ENCODE measurements around the gene HOXD10.

HOXD10 gene

GRCh38 chr2:176105078-176105729, 11.4 kb upstream of the HOXD10 start:
- TF ChIP-seq CTCF (IDR thresholded peaks at IDR 0.05; ENCODE audit: low read depth, low read length) (no peak), EZH2phosphoT487 (IDR thresholded peaks at IDR 0.05; ENCODE audit: low read depth) (no peak)
- Histone ChIP-seq H4K20me1 (ENCODE audit: insufficient read depth, low read length) (no peaks in the 10 kb centered on the region), H3K36me3 (replicated peaks; ENCODE audit: low read depth, low read length) (no peaks in the 10 kb centered on the region), H3K27me3 (ENCODE audit: low read depth, low read length) (no peaks in the 10 kb centered on the region), H3K4me1 (ENCODE audit: low read length) (peaks cover 21% of the 10 kb centered on the region), H2AFZ (ENCODE audit: low read depth, low read length) (no peak overlapping the region), H3K27ac (ENCODE audit: low read length) (no peak overlapping the region), H3K9me3 (ENCODE audit: insufficient read depth, low read length) (no peaks in the 10 kb centered on the region), H3K4me3 (ENCODE audit: low read length) (no peak overlapping the region), H3K9ac (ENCODE audit: low read length) (no peak overlapping the region), H3K79me2 (ENCODE audit: low read length) (no peaks in the 10 kb centered on the region), H3K4me2 (ENCODE audit: low read length) (no peak overlapping the region)

GRCh38 chr2:176105730-176106580, 10.6 kb upstream of the HOXD10 start:
- peak overlapping the region; percentile 45; the same call in 1 of the 2 replicates for H3K27ac ChIP-seq (ENCODE audit: low read length)
- H3K27me3 ChIP-seq (ENCODE audit: low read depth, low read length), result no peaks in the 10 kb centered on the region

GRCh38 chr2:176106581-176107539, 9.7 kb upstream of the HOXD10 start, which contains the start of gene HOXD11:
HOXD11 (plus strand) TSS chr2:176107280; CDS start chr2:176107356, 76 bp downstream.
- H3K9me3 ChIP-seq (ENCODE audit: insufficient read depth, low read length), result no peaks in the 10 kb centered on the region
- peak within 1 kb of the TSS; percentile 60 for H3K4me2 ChIP-seq (ENCODE audit: low read length)

More at GRCh38 chr2:176105730-176106580, 10.6 kb upstream of the HOXD10 start:
- Histone ChIP-seq H3K36me3 (replicated peaks; ENCODE audit: low read depth, low read length) (no peaks in the 10 kb centered on the region), H4K20me1 (ENCODE audit: insufficient read depth, low read length) (no peaks in the 10 kb centered on the region), H3K4me1 (ENCODE audit: low read length) (peaks cover 28% of the 10 kb centered on the region), H3K9me3 (ENCODE audit: insufficient read depth, low read length) (no peaks in the 10 kb centered on the region), H3K9ac (ENCODE audit: low read length) (peak overlapping the region; percentile 51), H3K4me2 (ENCODE audit: low read length) (peak overlapping the region; percentile 60), H3K4me3 (ENCODE audit: low read length) (peak overlapping the region; percentile 62), H3K79me2 (ENCODE audit: low read length) (no peaks in the 10 kb centered on the region), H2AFZ (ENCODE audit: low read depth, low read length) (peak overlapping the region; percentile 54; the same call in 1 of the 2 replicates)
- no peak for TF ChIP-seq CTCF (IDR thresholded peaks at IDR 0.05; ENCODE audit: low read depth, low read length)
- TF ChIP-seq EZH2phosphoT487 (IDR thresholded peaks at IDR 0.05; ENCODE audit: low read depth), result no peak

More at GRCh38 chr2:176106581-176107539, 9.7 kb upstream of the HOXD10 start, which contains the start of gene HOXD11:
- Histone ChIP-seq H3K27ac (ENCODE audit: low read length) (peak within 1 kb of the TSS; percentile 45; the same call in 1 of the 2 replicates), H3K27me3 (ENCODE audit: low read depth, low read length) (no peaks in the 10 kb centered on the region), H3K36me3 (replicated peaks; ENCODE audit: low read depth, low read length) (no peaks in the 10 kb centered on the region), H2AFZ (ENCODE audit: low read depth, low read length) (peak within 1 kb of the TSS; percentile 54; the same call in 1 of the 2 replicates), H3K9ac (ENCODE audit: low read length) (peak within 1 kb of the TSS; percentile 51), H3K4me1 (ENCODE audit: low read length) (peaks cover 28% of the 10 kb centered on the region), H3K79me2 (ENCODE audit: low read length) (no peaks in the 10 kb centered on the region), H4K20me1 (ENCODE audit: insufficient read depth, low read length) (no peaks in the 10 kb centered on the region), H3K4me3 (ENCODE audit: low read length) (peak within 1 kb of the TSS; percentile 62)
- TF ChIP-seq CTCF (IDR thresholded peaks at IDR 0.05; ENCODE audit: low read depth, low read length) (no peak), EZH2phosphoT487 (IDR thresholded peaks at IDR 0.05; ENCODE audit: low read depth) (no peak)

Data from OCI-LY3 (cell line).